HAP-1 (cell line): Measurements from ENCODE around the gene CD151.
A peak's percentile ranks its signal among the peaks of the same experiment; 100 is the strongest.

Experiments used
- DNase-seq, 2 experiments: peaks; one replicate each; pipeline ENCODE4 v3.0.0-alpha.2; 2016 to 2020; ENCODE audit warnings: low spot score in 2 of 2
- H3K27me3 ChIP-seq: fragments of 250-450 bp; sonication (Bioruptor Pico); 2 replicates; pipeline ENCODE4 v1.5.1; 2020; ENCODE audit warnings: low read depth, mild to moderate bottlenecking, moderate library complexity
- H3K36me3 ChIP-seq: fragments of 250-450 bp; sonication (Bioruptor Pico); replicated peaks from 2 replicates; pipeline ENCODE4 v1.5.1; 2020; ENCODE audit warnings: mild to moderate bottlenecking
- H3K4me1 ChIP-seq: fragments of 250-450 bp; sonication (Bioruptor Pico); 2 replicates; pipeline ENCODE4 v1.5.1; 2020; ENCODE audit warnings: mild to moderate bottlenecking
- H3K4me3 ChIP-seq: fragments of 250-450 bp; sonication (Bioruptor Pico); 2 replicates; pipeline ENCODE4 v1.5.1; 2020; ENCODE audit warnings: mild to moderate bottlenecking, moderate library complexity
- H3K9me3 ChIP-seq: fragments of 250-450 bp; sonication (Bioruptor Pico); 2 replicates; pipeline ENCODE4 v1.5.1; 2020; ENCODE audit warnings: mild to moderate bottlenecking, moderate library complexity
- in situ Hi-C: fragments of 300-500 bp; cut with MboI; formaldehyde crosslinking; loops from 3 replicates; pipeline ENCODE4 v1.14.3; 2020; ENCODE audit warnings: low sequenced_read_pairs, inconsistent platforms, mixed read lengths

CD151 gene

GRCh38 chr11:843086-843734 lies 10.5 kb downstream of the CD151 start:
- Histone ChIP-seq H3K36me3 (peaks cover 37% of the 10 kb centered on the region), H3K27me3 (no peaks in the 10 kb centered on the region), H3K9me3 (no peaks in the 10 kb centered on the region), H3K4me1 (peaks cover 14% of the 10 kb centered on the region), H3K4me3 (peak overlapping the region; percentile 89)
- in situ Hi-C loops = no loop called here
- DNase-seq = peak in 1 of 2 experiments; percentile 45

GRCh38 chr11:843818-844692 lies 11.3 kb downstream of the CD151 start:
- Histone ChIP-seq H3K9me3 (no peaks in the 10 kb centered on the region), H3K4me1 (peaks cover 14% of the 10 kb centered on the region), H3K27me3 (no peaks in the 10 kb centered on the region), H3K36me3 (peaks cover 33% of the 10 kb centered on the region), H3K4me3 (peak overlapping the region; percentile 89)
- in situ Hi-C loops = no loop called here
- peak; percentile 79 to 89 for DNase-seq

- in situ Hi-C loops = no loop called here
- Histone ChIP-seq H3K4me3 (peak overlapping the region; percentile 89), H3K36me3 (peaks cover 24% of the 10 kb centered on the region), H3K4me1 (peaks cover 14% of the 10 kb centered on the region), H3K9me3 (no peaks in the 10 kb centered on the region), H3K27me3 (no peaks in the 10 kb centered on the region)
- DNase-seq = peak; percentile 76 to 91
These were observed 12.2 kb downstream of the CD151 start for GRCh38 chr11:844693-845644.

GRCh38 chr11:845872-846495 lies 13.2 kb downstream of the CD151 start:
- no peaks in the 10 kb centered on the region for H3K27me3 ChIP-seq
- H3K4me1 ChIP-seq = peaks cover 11% of the 10 kb centered on the region
- H3K9me3 ChIP-seq = no peaks in the 10 kb centered on the region
- DNase-seq = no peak
- in situ Hi-C loops = no loop called here
- H3K4me3 ChIP-seq = no peak overlapping the region
- H3K36me3 ChIP-seq = peaks cover 14% of the 10 kb centered on the region

GRCh38 chr11:846496-847098 lies 13.8 kb downstream of the CD151 start:
- in situ Hi-C loops = no loop called here
- Histone ChIP-seq H3K4me3 (no peak overlapping the region), H3K9me3 (no peaks in the 10 kb centered on the region), H3K4me1 (peaks cover 6% of the 10 kb centered on the region), H3K36me3 (peaks cover 9% of the 10 kb centered on the region), H3K27me3 (no peaks in the 10 kb centered on the region)
- no peak for DNase-seq

- in situ Hi-C loops = no loop called here
- Histone ChIP-seq H3K36me3 (0 out of 2 replicates have a peak, but pooled peaks cover 3% of the 10 kb centered on the region), H3K4me1 (peaks cover 6% of the 10 kb centered on the region), H3K27me3 (no peaks in the 10 kb centered on the region), H3K9me3 (no peaks in the 10 kb centered on the region), H3K4me3 (no peak overlapping the region)
- no peak for DNase-seq
These were observed 15.1 kb downstream of the CD151 start for GRCh38 chr11:847876-848275.

- Histone ChIP-seq H3K27me3 (no peaks in the 10 kb centered on the region), H3K4me3 (no peak overlapping the region), H3K9me3 (no peaks in the 10 kb centered on the region), H3K4me1 (peaks cover 6% of the 10 kb centered on the region), H3K36me3 (0 out of 2 replicates have a peak, but pooled peaks cover 3% of the 10 kb centered on the region)
- DNase-seq = peak in 1 of 2 experiments; percentile 70
- in situ Hi-C loops = no loop called here
These were observed 15.7 kb downstream of the CD151 start for GRCh38 chr11:848380-848931.

GRCh38 chr11:849104-849824 lies 16.5 kb downstream of the CD151 start:
- Histone ChIP-seq H3K4me3 (no peak overlapping the region), H3K4me1 (peaks cover 4% of the 10 kb centered on the region), H3K36me3 (0 out of 2 replicates have a peak, but pooled peaks cover 3% of the 10 kb centered on the region), H3K27me3 (no peaks in the 10 kb centered on the region), H3K9me3 (no peaks in the 10 kb centered on the region)
- in situ Hi-C loops = no loop called here
- no peak for DNase-seq

GRCh38 chr11:849951-850774 lies 17.4 kb downstream of the CD151 start:
- in situ Hi-C loops = loop anchor here (10.0 kb wide), 1 partner anchor 205 kb away; no protein-coding TSS in a partner anchor

GRCh38 chr11:850775-851763 lies 18.3 kb downstream of the CD151 start:
- in situ Hi-C loops = loop anchor here (10.0 kb wide), 1 partner anchor 204 kb away; no protein-coding TSS in a partner anchor
- H3K9me3 ChIP-seq = no peaks in the 10 kb centered on the region
- 0 out of 2 replicates have a peak, but pooled peaks cover 3% of the 10 kb centered on the region for H3K36me3 ChIP-seq
- no peak for DNase-seq
- no peaks in the 10 kb centered on the region for H3K27me3 ChIP-seq
- H3K4me1 ChIP-seq = no peaks in the 10 kb centered on the region
- H3K4me3 ChIP-seq = no peak overlapping the region

More at GRCh38 chr11:849951-850774, 17.4 kb downstream of the CD151 start:
- no peaks in the 10 kb centered on the region for H3K4me1 ChIP-seq
- 0 out of 2 replicates have a peak, but pooled peaks cover 3% of the 10 kb centered on the region for H3K36me3 ChIP-seq
- no peaks in the 10 kb centered on the region for H3K27me3 ChIP-seq
- no peak for DNase-seq
- H3K4me3 ChIP-seq = no peak overlapping the region
- no peaks in the 10 kb centered on the region for H3K9me3 ChIP-seq
